ENCODE data around the gene ZNF787. TPM values are rescaled to one million over a fixed set of nuclear protein-coding genes. Genes with fewer than 3 reads are reported as not detected.

Gene ZNF787
- total RNA-seq, 1 experiment from 2014 or later, result 54.6 TPM

DNA sequence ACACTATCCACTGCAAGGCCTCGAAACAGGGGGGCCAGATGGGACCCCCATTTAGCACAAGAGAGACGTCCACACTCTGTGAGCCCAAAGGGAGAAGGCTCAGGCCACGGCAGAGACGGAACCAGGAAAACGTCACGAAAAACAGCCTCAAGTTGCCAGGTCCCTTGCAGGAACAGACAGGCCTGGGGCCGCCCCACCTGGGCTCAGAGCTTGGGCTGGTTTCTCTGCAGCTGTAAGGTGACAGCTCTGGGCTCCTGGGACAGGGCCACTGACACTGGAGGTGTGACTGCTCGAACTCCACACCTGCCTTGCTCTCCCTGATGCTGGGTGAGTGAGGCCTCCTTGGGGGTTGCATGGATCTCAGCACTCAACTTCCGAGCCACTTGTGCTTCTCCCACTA, 3.2 kb downstream of the ZNF787 start:
- no peaks in the 10 kb centered on the region for H3K9me3 ChIP-seq (ENCODE audit: control insufficient read depth, low read depth, low read length)
- peaks cover 8% of the 10 kb centered on the region for H3K79me1 ChIP-seq (ENCODE audit: insufficient read depth, low read depth, low read length, poor library complexity, severe bottlenecking)
- H3K4me2 ChIP-seq (ENCODE audit: insufficient read depth, insufficient read length, low read length), result no peak overlapping the region
- no CpG with 5 or more reads among the region's 9 CpGs for WGBS (ENCODE audit: extremely low coverage, insufficient read length, low lambda C conversion rate)
- no peak overlapping the region for H2BK12ac ChIP-seq (ENCODE audit: insufficient read length, low read depth, low read length)
- no peak overlapping the region for H3K4ac ChIP-seq (ENCODE audit: low read depth, low read length)
- H4K20me1 ChIP-seq (ENCODE audit: control insufficient read depth, insufficient read depth, insufficient read length), result no peaks in the 10 kb centered on the region
- no peak overlapping the region for H4K8ac ChIP-seq (replicated peaks; ENCODE audit: insufficient read length, low read depth, low read length)
- H4K91ac ChIP-seq (ENCODE audit: insufficient read length, low read depth, low read length), result no peak overlapping the region
- Mint-ChIP-seq H3K4me3 (no peak overlapping the region), H3K9me3 (no peaks in the 10 kb centered on the region; a peak in 1 of 5 replicates), H3K27ac (peak overlapping the region in 2 of 3 experiments; percentile 67 to 68; a peak in 2 of 7 replicates), H3K4me1 (peaks cover 50 to 54% of the 10 kb centered on the region in 2 experiments), H3K36me3 (ENCODE audit: insufficient read depth in 1 of 3, low read depth in 3 of 3) (peaks cover 8 to 16% (median 11%) of the 10 kb centered on the region in 3 experiments), H3K27me3 (ENCODE audit: low read depth) (no peaks in the 10 kb centered on the region; the same call in 1 of the 2 replicates)
- H2BK15ac ChIP-seq (ENCODE audit: low read depth, low read length), result no peak overlapping the region
- no peak overlapping the region for H2BK120ac ChIP-seq (ENCODE audit: low read depth, low read length, poor library complexity, severe bottlenecking)
- H2BK5ac ChIP-seq (ENCODE audit: insufficient read length, low read length), result no peak overlapping the region
- no peak for TF ChIP-seq CTCF (conservative IDR thresholded peaks at IDR 0.05)
- H3K79me2 ChIP-seq (ENCODE audit: insufficient read depth, low read length), result peaks cover 65% of the 10 kb centered on the region
- no peaks in the 10 kb centered on the region for H3K27me3 ChIP-seq (ENCODE audit: insufficient read depth, low read length)
- H3K14ac ChIP-seq (ENCODE audit: insufficient read depth, low read length), result no peak overlapping the region
- H3K27ac ChIP-seq (ENCODE audit: insufficient read length, low read depth, low read length), result no peak overlapping the region
- DNase-seq, result no peak
- no peak overlapping the region for H2AFZ ChIP-seq (ENCODE audit: low read length)
- H3K4me1 ChIP-seq (ENCODE audit: insufficient read depth, low read length), result peaks cover 8% of the 10 kb centered on the region
- no peak overlapping the region for H3K18ac ChIP-seq (ENCODE audit: insufficient read length, low read depth, low read length)
- peaks cover 7% of the 10 kb centered on the region for H3K23me2 ChIP-seq (ENCODE audit: insufficient read length, low read depth, low read length, poor library complexity, severe bottlenecking)
- H2BK20ac ChIP-seq (ENCODE audit: low read depth, low read length, poor library complexity, severe bottlenecking), result no peak overlapping the region
- no peak overlapping the region for H4K5ac ChIP-seq (ENCODE audit: insufficient read length, low read depth, low read length)
- H3T11ph ChIP-seq (ENCODE audit: low read length), result no peak overlapping the region
- H3K56ac ChIP-seq (ENCODE audit: insufficient read length, low read depth, low read length), result no peak overlapping the region
- no peak overlapping the region for H2AK5ac ChIP-seq (ENCODE audit: insufficient read length, low read length)
- H3K23ac ChIP-seq (ENCODE audit: insufficient read length, low read depth, low read length), result no peak overlapping the region
- H3K9ac ChIP-seq (ENCODE audit: extremely low read depth, insufficient read length, low read length), result no peak overlapping the region
